SU-DHL-6 (cell line): ENCODE results near the gene YES1.

Experiments
- H2AFZ ChIP-seq: fragments of 200-600 bp; sonication (generic); 2 replicates; pipeline ENCODE4 v1.6.1; 2014; ENCODE audit warnings: low read depth, mild to moderate bottlenecking, moderate library complexity, mixed read lengths, antibody characterized with exemption, low read length; ENCODE audit not compliant: severe bottlenecking
- H3F3A ChIP-seq: fragments of 200-600 bp; shearing (Covaris generic); 2 replicates; pipeline ENCODE4 v1.6.0; 2016; ENCODE audit warnings: antibody characterized with exemption, mild to moderate bottlenecking; ENCODE audit not compliant: insufficient read depth
- H3K27ac ChIP-seq: fragments of 200-600 bp; sonication (generic); 2 replicates; pipeline ENCODE4 v1.5.1; 2016; ENCODE audit warnings: low read depth, mild to moderate bottlenecking, low read length, moderate library complexity, mixed read lengths
- H3K27me3 ChIP-seq: fragments of 200-600 bp; sonication (generic), shearing (Covaris generic); 2 replicates; pipeline ENCODE4 v1.6.0; 2014; ENCODE audit warnings: mild to moderate bottlenecking, low read length
- H3K36me3 ChIP-seq: fragments of 200-600 bp; sonication (generic); 2 replicates; pipeline ENCODE4 v1.6.1; 2014; ENCODE audit warnings: mild to moderate bottlenecking, low read length, mixed read lengths
- H3K4me2 ChIP-seq: fragments of 300-600, 200-600 bp; shearing (Covaris generic), sonication (generic); 2 replicates; pipeline ENCODE4 v1.6.0; 2014; ENCODE audit warnings: low read length, low read depth, mild to moderate bottlenecking; ENCODE audit not compliant: poor library complexity, severe bottlenecking
- H3K4me3 ChIP-seq: fragments of 200-600 bp; sonication (generic); 2 replicates; pipeline ENCODE4 v1.5.1; 2014; ENCODE audit warnings: antibody characterized with exemption, low read length, mild to moderate bottlenecking, mixed read lengths; ENCODE audit not compliant: insufficient read depth, poor library complexity, severe bottlenecking
- H3K79me2 ChIP-seq: fragments of 200-600 bp; sonication (generic); 2 replicates; pipeline ENCODE4 v1.6.1; 2014; ENCODE audit warnings: mild to moderate bottlenecking, low read length, moderate library complexity; ENCODE audit not compliant: insufficient read depth
- H3K9ac ChIP-seq: fragments of 200-600 bp; sonication (generic); 2 replicates; pipeline ENCODE4 v1.7.0; 2014; ENCODE audit warnings: mild to moderate bottlenecking, low read length
- H3K9me2 ChIP-seq: fragments of 200-600 bp; sonication (generic); replicated peaks from 2 replicates; pipeline ENCODE4 v1.6.1; 2014; ENCODE audit warnings: low read length; ENCODE audit not compliant: insufficient read depth
- H3K9me3 ChIP-seq: fragments of 200-600 bp; sonication (generic); 2 replicates; pipeline ENCODE4 v1.6.1; 2014; ENCODE audit warnings: low read length, mixed read lengths; ENCODE audit not compliant: insufficient read depth
- H4K20me1 ChIP-seq: fragments of 200-600 bp; sonication (generic); 2 replicates; pipeline ENCODE4 v1.6.1; 2014; ENCODE audit warnings: low read depth, mild to moderate bottlenecking, antibody characterized with exemption, low read length, moderate library complexity, mixed read lengths
- CTCF ChIP-seq: fragments of 200-600 bp; sonication (generic); IDR thresholded peaks from one replicate; pipeline ENCODE4 v1.5.1; 2017; ENCODE audit warnings: antibody characterized with exemption, mild to moderate bottlenecking, low read length, moderate library complexity; ENCODE audit not compliant: insufficient read depth, poor library complexity, severe bottlenecking
- EZH2phosphoT487 ChIP-seq: fragments of 200-600 bp; sonication (generic), shearing (Covaris generic); conservative IDR thresholded peaks from 2 replicates; pipeline ENCODE4 v1.6.1; 2018; ENCODE audit warnings: mild to moderate bottlenecking, antibody characterized with exemption, low read length, moderate library complexity, mixed read lengths

Gene YES1

GRCh38 chr18:713135-713490 lies 98.9 kb downstream of the YES1 start:
- H3K4me2 ChIP-seq: no peak overlapping the region
- no peaks in the 10 kb centered on the region for H4K20me1 ChIP-seq
- H2AFZ ChIP-seq: no peak overlapping the region
- H3K36me3 ChIP-seq: no peaks in the 10 kb centered on the region
- no peak overlapping the region for H3K9ac ChIP-seq
- H3K27me3 ChIP-seq: no peaks in the 10 kb centered on the region
- no peak overlapping the region for H3K27ac ChIP-seq
- no peaks in the 10 kb centered on the region for H3F3A ChIP-seq
- H3K9me2 ChIP-seq: no peaks in the 10 kb centered on the region
- H3K4me3 ChIP-seq: no peak overlapping the region
- no peaks in the 10 kb centered on the region for H3K79me2 ChIP-seq
- TF ChIP-seq CTCF (no peak), EZH2phosphoT487 (no peak)
- H3K9me3 ChIP-seq: no peaks in the 10 kb centered on the region

GRCh38 chr18:712401-713134 lies 99.5 kb downstream of the YES1 start, which contains the start of gene ENOSF1:
Gene ENOSF1 (minus strand): TSS chr18:712630. CDS start chr18:712587, 43 bp downstream.
- no peaks in the 10 kb centered on the region for H3K9me2 ChIP-seq
- no peaks in the 10 kb centered on the region for H3K9me3 ChIP-seq
- H3K27me3 ChIP-seq: no peaks in the 10 kb centered on the region
- H3K36me3 ChIP-seq: no peaks in the 10 kb centered on the region
- H3K79me2 ChIP-seq: no peaks in the 10 kb centered on the region
- H4K20me1 ChIP-seq: no peaks in the 10 kb centered on the region
- no peak within 1 kb of the TSS for H3K4me2 ChIP-seq
- no peak within 1 kb of the TSS for H3K4me3 ChIP-seq
- H3F3A ChIP-seq: no peaks in the 10 kb centered on the region
- H3K9ac ChIP-seq: no peak within 1 kb of the TSS
- no peak within 1 kb of the TSS for H2AFZ ChIP-seq
- H3K27ac ChIP-seq: no peak within 1 kb of the TSS
- TF ChIP-seq CTCF (no peak), EZH2phosphoT487 (no peak)

GRCh38 chr18:711657-712400 lies 100.2 kb downstream of the YES1 start:
- Histone ChIP-seq H3K9me2 (no peaks in the 10 kb centered on the region), H2AFZ (no peak overlapping the region), H3K4me3 (no peak overlapping the region), H4K20me1 (no peaks in the 10 kb centered on the region), H3K4me2 (no peak overlapping the region), H3K79me2 (no peaks in the 10 kb centered on the region), H3K27ac (no peak overlapping the region), H3K9me3 (no peaks in the 10 kb centered on the region), H3K27me3 (no peaks in the 10 kb centered on the region), H3K9ac (no peak overlapping the region), H3K36me3 (no peaks in the 10 kb centered on the region), H3F3A (no peaks in the 10 kb centered on the region)
- TF ChIP-seq CTCF: no peak
- TF ChIP-seq EZH2phosphoT487: no peak
